Measurements from ENCODE around the gene STK38.

Gene STK38

DNA sequence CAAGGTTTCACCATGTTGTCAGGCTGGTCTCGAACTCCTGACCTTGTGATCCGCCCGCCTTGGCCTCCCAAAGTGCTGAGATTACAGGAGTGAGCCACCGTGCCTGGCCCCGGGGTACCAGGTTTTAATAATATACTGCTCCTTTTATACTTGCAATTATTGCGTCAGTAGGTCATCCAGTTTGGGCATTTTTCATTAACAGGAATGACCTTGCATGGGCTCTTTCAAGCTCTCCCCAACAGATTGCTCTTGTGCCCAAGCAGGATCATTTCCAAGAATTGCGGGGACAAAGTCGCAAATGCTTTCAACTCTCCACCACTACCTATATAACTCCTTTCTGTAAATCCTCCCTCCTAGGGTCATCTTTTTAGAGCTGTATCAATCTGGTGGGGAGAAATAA is 23.8 kb downstream of the STK38 start:
- H3K4me1 ChIP-seq (ENCODE audit: control insufficient read depth, insufficient read depth, low read length, poor library complexity, severe bottlenecking), result no peaks in the 10 kb centered on the region
- no peak overlapping the region for H3K4me3 ChIP-seq (ENCODE audit: extremely low read depth, insufficient read depth, low read length, poor library complexity, severe bottlenecking)
- WGBS, 2 experiments (ENCODE audit: insufficient coverage in 2 of 2), result 90 to 100% methylated on average over 6 to 8 of the region's 8 CpGs
- H3K9me3 ChIP-seq (ENCODE audit: control insufficient read depth, low read length), result no peaks in the 10 kb centered on the region
- H3K36me3 ChIP-seq (ENCODE audit: control insufficient read depth, insufficient read depth, low read length), result peaks cover 92% of the 10 kb centered on the region
- H3K27ac ChIP-seq (ENCODE audit: low read depth, low read length, severe bottlenecking), result no peak overlapping the region

DNA sequence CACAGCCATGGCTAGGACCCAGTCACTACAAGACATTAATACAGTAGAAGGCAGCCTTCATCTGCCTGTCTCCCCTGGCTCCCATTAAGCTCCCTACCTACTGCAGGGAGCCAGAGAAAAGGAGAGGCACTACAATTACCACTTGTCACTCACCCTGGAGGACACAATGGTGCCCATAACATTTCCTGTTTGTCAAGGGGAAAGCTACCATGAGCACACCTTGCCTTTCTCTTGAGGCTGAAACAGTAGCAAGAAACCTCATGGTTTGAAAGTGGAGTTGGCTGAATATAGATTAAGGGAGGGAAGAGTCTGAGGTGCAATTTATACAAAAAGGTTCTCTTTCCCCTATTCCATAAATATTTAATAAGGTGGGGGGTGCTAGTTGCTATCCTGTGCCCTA is 27.9 kb downstream of the STK38 start:
- Histone ChIP-seq H3K9me3 (ENCODE audit: control insufficient read depth, low read length) (no peaks in the 10 kb centered on the region), H3K27ac (ENCODE audit: low read depth, low read length, severe bottlenecking) (no peak overlapping the region), H3K4me3 (ENCODE audit: extremely low read depth, insufficient read depth, low read length, poor library complexity, severe bottlenecking) (no peak overlapping the region), H3K4me1 (ENCODE audit: control insufficient read depth, insufficient read depth, low read length, poor library complexity, severe bottlenecking) (no peaks in the 10 kb centered on the region), H3K36me3 (ENCODE audit: control insufficient read depth, insufficient read depth, low read length) (peaks cover 95% of the 10 kb centered on the region)

DNA sequence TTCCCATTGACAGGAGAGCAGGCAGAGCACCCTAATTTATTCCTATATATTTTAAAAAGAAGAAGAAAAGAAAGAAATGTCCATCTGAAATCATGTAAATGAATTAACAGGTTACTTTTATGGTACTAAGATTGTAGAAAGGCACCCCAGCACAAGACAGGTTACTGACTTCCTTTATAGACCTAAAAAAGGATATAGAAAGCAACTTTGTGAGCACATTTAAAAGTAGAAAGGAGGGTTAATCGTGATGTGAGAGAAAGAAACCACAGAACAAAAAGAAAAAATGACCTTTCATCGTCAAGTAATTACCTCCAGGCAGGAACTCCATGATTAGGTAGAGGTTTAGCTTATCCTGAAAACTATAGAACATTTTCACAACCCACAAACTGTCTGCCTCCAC is 29.9 kb downstream of the STK38 start:
- Histone ChIP-seq H3K36me3 (ENCODE audit: control insufficient read depth, insufficient read depth, low read length) (peaks cover 93% of the 10 kb centered on the region), H3K9me3 (ENCODE audit: control insufficient read depth, low read length) (no peaks in the 10 kb centered on the region), H3K4me3 (ENCODE audit: extremely low read depth, insufficient read depth, low read length, poor library complexity, severe bottlenecking) (no peak overlapping the region), H3K4me1 (ENCODE audit: control insufficient read depth, insufficient read depth, low read length, poor library complexity, severe bottlenecking) (no peaks in the 10 kb centered on the region), H3K27ac (ENCODE audit: low read depth, low read length, severe bottlenecking) (no peak overlapping the region)
- no CpG with 5 or more reads among the region's 2 CpGs for WGBS, 2 experiments (ENCODE audit: insufficient coverage in 2 of 2)

DNA sequence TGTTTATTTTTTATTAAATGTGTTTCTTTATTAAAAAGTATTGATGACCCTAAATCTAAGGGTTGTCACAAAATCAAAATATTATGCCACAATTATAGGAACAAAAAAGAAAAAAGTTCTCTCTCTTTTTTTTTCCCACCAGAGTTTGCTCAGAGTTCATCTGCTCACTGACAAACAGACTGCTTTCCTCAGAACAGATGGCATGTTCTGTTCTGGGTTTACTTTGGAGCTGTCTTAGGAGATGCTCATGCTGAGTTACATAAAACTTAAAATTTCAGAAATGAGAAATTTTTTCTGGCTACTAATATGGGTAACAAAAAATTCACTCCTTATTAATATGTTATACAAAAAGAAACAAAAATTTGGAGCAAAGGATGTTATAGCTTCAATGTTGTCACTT is 30.3 kb downstream of the STK38 start:
- no peaks in the 10 kb centered on the region for H3K9me3 ChIP-seq (ENCODE audit: control insufficient read depth, low read length)
- no peaks in the 10 kb centered on the region for H3K4me1 ChIP-seq (ENCODE audit: control insufficient read depth, insufficient read depth, low read length, poor library complexity, severe bottlenecking)
- H3K4me3 ChIP-seq (ENCODE audit: extremely low read depth, insufficient read depth, low read length, poor library complexity, severe bottlenecking), result no peak overlapping the region
- peaks cover 93% of the 10 kb centered on the region for H3K36me3 ChIP-seq (ENCODE audit: control insufficient read depth, insufficient read depth, low read length)
- no peak overlapping the region for H3K27ac ChIP-seq (ENCODE audit: low read depth, low read length, severe bottlenecking)

DNA sequence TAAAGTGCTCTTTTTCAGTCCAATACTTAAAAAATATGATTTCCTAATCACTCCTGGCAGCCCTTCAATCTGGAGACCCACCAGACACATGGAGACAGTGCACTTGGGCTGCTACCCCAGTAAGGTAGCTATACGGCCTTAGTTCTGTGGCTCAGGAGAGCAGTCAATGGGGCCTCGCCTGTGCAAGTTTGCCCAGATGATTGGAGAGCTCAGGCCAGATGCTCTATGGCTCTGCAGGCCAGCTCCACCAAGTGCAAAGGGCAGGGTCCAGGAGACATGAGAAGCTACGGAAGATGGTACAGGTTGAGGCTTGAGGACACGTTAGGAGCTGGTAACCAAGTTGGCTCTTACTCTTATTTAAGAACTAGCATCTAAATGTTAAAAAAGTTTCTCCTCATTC is 30.7 kb downstream of the STK38 start:
- H3K27ac ChIP-seq (ENCODE audit: low read depth, low read length, severe bottlenecking), result no peak overlapping the region

DNA sequence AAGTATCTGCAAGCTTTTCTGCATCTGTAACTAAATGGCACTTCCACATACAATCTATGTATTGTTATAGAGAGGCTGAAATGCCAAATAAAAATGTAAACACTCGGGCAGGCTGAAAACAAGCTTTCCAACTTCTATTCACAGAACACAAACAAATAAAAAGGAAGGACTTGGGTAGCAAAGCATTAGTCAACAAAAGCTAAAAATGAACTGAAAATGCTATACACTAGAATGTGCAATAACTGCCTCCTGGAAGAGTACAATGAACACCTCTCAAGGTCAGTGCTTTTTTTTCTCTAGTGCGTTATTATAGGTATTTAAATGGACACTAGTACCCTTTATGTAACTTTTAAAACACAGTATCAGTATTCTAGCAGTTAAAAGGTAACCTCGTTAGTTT is 31.4 kb downstream of the STK38 start:
- WGBS, 2 experiments (ENCODE audit: insufficient coverage in 2 of 2), result no CpG with 5 or more reads among the region's 3 CpGs
- Histone ChIP-seq H3K4me3 (ENCODE audit: extremely low read depth, insufficient read depth, low read length, poor library complexity, severe bottlenecking) (no peak overlapping the region), H3K27ac (ENCODE audit: low read depth, low read length, severe bottlenecking) (no peak overlapping the region), H3K4me1 (ENCODE audit: control insufficient read depth, insufficient read depth, low read length, poor library complexity, severe bottlenecking) (no peaks in the 10 kb centered on the region), H3K9me3 (ENCODE audit: control insufficient read depth, low read length) (no peaks in the 10 kb centered on the region), H3K36me3 (ENCODE audit: control insufficient read depth, insufficient read depth, low read length) (peaks cover 94% of the 10 kb centered on the region)

More for the DNA sequence above, 30.7 kb downstream of the STK38 start:
- no peak overlapping the region for H3K4me3 ChIP-seq (ENCODE audit: extremely low read depth, insufficient read depth, low read length, poor library complexity, severe bottlenecking)
- peaks cover 93% of the 10 kb centered on the region for H3K36me3 ChIP-seq (ENCODE audit: control insufficient read depth, insufficient read depth, low read length)
- no peaks in the 10 kb centered on the region for H3K4me1 ChIP-seq (ENCODE audit: control insufficient read depth, insufficient read depth, low read length, poor library complexity, severe bottlenecking)
- WGBS, 2 experiments (ENCODE audit: insufficient coverage in 2 of 2), result 91 to 100% methylated on average over 2 to 3 of the region's 4 CpGs
- no peaks in the 10 kb centered on the region for H3K9me3 ChIP-seq (ENCODE audit: control insufficient read depth, low read length)

DNA sequence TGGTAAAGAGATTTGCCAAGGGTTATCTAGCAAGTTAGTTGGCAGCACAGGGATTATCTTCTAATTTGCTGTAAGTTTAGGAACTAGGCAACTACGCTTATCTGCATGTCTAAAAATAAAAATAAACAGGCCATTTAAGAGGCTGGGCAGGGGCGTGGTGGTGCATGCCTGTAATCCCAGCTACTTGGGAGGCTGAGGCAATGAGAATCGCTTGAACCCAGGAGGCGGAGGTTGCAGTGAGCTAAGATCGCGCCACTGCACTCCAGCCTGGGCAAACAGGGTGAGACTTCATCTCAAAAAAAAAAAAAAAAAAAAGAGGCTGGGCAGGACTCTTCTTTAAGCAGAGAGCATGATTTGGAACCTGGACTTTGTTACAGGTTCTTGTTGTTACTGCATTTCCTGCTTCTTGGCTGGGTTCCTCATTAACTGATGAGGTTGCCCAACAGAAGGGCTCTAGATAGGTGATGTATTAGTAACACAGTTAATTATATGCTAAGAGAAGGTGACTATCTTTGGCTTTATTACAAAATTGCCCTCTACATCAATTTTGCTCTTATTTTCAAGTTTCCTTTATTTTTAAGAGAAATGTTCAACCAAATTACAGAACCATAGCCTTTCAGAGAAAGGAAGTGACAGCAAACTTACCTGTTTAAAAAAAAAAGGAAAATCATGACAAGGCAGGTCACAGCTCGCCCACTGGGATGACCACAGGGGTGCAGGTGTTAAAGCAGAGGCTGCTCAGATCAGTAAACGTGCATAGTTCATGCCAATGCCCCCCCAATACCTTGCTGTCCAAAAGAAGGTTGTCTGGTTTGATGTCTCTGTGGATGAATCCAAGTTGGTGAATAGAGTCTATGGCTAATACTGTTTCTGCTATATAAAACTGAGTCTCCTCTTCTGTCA is 32.5 kb downstream of the STK38 start:
- H3K36me3 ChIP-seq (ENCODE audit: control insufficient read depth, insufficient read depth, low read length), result peaks cover 94% of the 10 kb centered on the region
- 93 to 94% methylated on average over 6 to 8 of the region's 8 CpGs for WGBS, 2 experiments (ENCODE audit: insufficient coverage in 2 of 2)
- H3K4me1 ChIP-seq (ENCODE audit: control insufficient read depth, insufficient read depth, low read length, poor library complexity, severe bottlenecking), result no peaks in the 10 kb centered on the region

DNA sequence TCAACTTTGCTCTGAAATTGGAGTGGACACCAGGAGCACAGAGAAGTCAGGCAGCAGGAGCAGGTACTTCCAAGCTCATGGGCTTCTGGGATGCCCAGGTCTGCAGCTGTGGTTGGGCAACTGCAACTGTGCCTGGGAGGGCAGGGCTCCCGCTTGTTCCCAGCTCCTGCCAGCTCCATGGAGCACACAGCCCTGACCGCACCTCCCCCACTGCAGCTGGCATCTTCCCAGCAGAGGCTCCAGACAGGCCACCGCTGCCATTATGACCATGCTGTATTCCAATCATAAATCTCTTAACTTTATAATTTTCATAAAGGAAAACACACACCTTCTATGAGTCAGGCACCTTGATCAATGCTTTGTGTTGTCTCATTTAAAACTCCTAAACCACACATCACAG is 36.9 kb downstream of the STK38 start:
- Histone ChIP-seq H3K4me1 (ENCODE audit: control insufficient read depth, insufficient read depth, low read length, poor library complexity, severe bottlenecking) (no peaks in the 10 kb centered on the region), H3K36me3 (ENCODE audit: control insufficient read depth, insufficient read depth, low read length) (peaks cover 88% of the 10 kb centered on the region), H3K4me3 (ENCODE audit: extremely low read depth, insufficient read depth, low read length, poor library complexity, severe bottlenecking) (no peak overlapping the region), H3K27ac (ENCODE audit: low read depth, low read length, severe bottlenecking) (no peak overlapping the region), H3K9me3 (ENCODE audit: control insufficient read depth, low read length) (no peaks in the 10 kb centered on the region)
- WGBS, 2 experiments (ENCODE audit: insufficient coverage in 2 of 2), result 93 to 100% methylated on average over 2 to 3 of the region's 3 CpGs

More for the DNA sequence above, 32.5 kb downstream of the STK38 start:
- Histone ChIP-seq H3K4me3 (ENCODE audit: extremely low read depth, insufficient read depth, low read length, poor library complexity, severe bottlenecking) (no peak overlapping the region), H3K9me3 (ENCODE audit: control insufficient read depth, low read length) (no peaks in the 10 kb centered on the region), H3K27ac (ENCODE audit: low read depth, low read length, severe bottlenecking) (no peak overlapping the region)

DNA sequence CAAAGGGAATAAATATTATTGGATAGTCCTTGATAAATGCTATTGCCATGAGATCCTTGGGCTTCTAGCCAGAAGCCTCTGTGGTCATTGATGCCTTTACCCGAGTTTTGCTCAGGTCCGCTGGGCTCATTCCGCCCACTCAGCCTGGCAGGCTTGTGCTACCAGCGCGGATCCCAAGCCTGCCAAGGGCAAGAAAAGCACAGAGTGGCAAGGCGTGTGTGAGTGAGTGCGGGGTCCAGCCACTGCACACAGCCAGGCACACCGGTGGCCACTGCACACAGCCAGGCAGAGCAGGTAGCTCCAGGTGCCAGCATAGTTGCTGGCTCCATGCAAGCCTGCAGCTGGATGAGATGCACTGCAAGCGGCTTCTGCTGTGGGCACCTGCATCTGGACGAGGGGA is 38.7 kb downstream of the STK38 start:
- Histone ChIP-seq H3K4me3 (ENCODE audit: extremely low read depth, insufficient read depth, low read length, poor library complexity, severe bottlenecking) (no peak overlapping the region), H3K9me3 (ENCODE audit: control insufficient read depth, low read length) (no peaks in the 10 kb centered on the region), H3K4me1 (ENCODE audit: control insufficient read depth, insufficient read depth, low read length, poor library complexity, severe bottlenecking) (no peaks in the 10 kb centered on the region), H3K27ac (ENCODE audit: low read depth, low read length, severe bottlenecking) (no peak overlapping the region), H3K36me3 (ENCODE audit: control insufficient read depth, insufficient read depth, low read length) (peaks cover 86% of the 10 kb centered on the region)
- WGBS, 2 experiments (ENCODE audit: insufficient coverage in 2 of 2), result 89 to 98% methylated on average over 7 to 10 of the region's 10 CpGs

DNA sequence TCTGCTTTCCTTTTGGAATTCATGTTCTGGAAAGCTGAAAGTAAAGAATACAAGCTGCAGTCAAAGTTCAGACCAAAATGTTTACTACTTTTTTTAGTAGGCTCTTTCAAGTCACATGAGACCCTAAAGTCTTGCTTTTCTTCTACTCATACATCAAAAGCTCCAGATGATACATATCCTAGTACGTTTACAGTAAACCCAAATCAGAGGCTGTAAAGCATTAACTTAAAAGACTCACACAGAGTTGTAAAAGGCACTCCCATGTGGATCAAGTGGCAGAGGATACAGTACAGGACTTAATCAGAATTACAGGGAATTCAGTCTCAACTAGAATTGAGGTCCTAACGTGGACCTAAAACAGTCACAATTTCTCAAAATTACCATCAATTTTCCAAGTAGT is 40.7 kb downstream of the STK38 start:
- no peak overlapping the region for H3K4me3 ChIP-seq (ENCODE audit: extremely low read depth, insufficient read depth, low read length, poor library complexity, severe bottlenecking)
- peaks cover 82% of the 10 kb centered on the region for H3K36me3 ChIP-seq (ENCODE audit: control insufficient read depth, insufficient read depth, low read length)
- WGBS, 2 experiments (ENCODE audit: insufficient coverage in 2 of 2), result 100% methylated on average over 1 of the region's 2 CpGs
- H3K27ac ChIP-seq (ENCODE audit: low read depth, low read length, severe bottlenecking), result no peak overlapping the region
- no peaks in the 10 kb centered on the region for H3K4me1 ChIP-seq (ENCODE audit: control insufficient read depth, insufficient read depth, low read length, poor library complexity, severe bottlenecking)
- no peaks in the 10 kb centered on the region for H3K9me3 ChIP-seq (ENCODE audit: control insufficient read depth, low read length)

DNA sequence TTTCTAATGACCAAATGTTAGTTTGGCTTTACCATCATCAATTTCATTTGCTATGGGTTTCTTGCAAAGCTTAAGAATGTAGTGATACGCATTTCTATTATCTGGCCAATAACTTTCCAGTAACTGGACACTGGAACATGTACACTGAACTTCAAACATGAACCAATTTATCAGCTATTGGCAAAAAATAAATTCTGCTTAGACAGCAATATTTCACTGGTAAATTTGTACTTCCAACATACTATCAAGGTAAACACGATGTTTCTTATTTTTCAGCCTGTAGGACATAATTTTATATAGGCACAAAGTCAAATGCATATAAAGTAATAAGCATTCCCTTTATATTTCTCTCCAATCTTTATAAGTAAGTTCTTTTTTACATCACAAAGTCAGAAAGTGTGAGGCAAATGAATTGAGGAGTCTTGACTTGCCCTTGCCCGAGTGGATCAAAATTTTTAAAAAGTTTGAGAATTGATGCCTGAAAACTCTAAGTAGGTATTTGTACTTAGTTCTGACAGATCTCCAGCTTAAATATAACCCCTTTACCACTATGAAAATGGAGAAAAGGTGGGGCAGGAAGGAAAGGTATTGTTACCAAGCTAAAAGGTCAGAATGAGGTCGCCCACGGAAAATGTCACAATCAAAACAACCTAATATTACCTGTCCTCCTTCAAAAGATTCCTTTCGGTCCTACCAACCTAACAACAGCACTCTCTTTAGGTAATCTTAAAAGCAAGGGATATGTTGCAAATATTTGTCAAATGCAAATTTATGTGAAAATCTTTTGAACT is 41.3 kb downstream of the STK38 start:
- no peaks in the 10 kb centered on the region for H3K4me1 ChIP-seq (ENCODE audit: control insufficient read depth, insufficient read depth, low read length, poor library complexity, severe bottlenecking)
- H3K36me3 ChIP-seq (ENCODE audit: control insufficient read depth, insufficient read depth, low read length), result peaks cover 78% of the 10 kb centered on the region
- no peak overlapping the region for H3K27ac ChIP-seq (ENCODE audit: low read depth, low read length, severe bottlenecking)
- WGBS, 2 experiments (ENCODE audit: insufficient coverage in 2 of 2), result 60% methylated on average over 1 of the region's 6 CpGs; no CpG with 5 or more reads in 1 of the 2 experiments
- no peak overlapping the region for H3K4me3 ChIP-seq (ENCODE audit: extremely low read depth, insufficient read depth, low read length, poor library complexity, severe bottlenecking)
- H3K9me3 ChIP-seq (ENCODE audit: control insufficient read depth, low read length), result no peaks in the 10 kb centered on the region

Measured in mesodermal cell (in vitro differentiated cells).